A673 (cell line): ENCODE data around the gene SLC5A2.

Source experiments
- EZH2 ChIP-seq: fragments of 200-600 bp; sonication (generic); IDR thresholded peaks from 2 replicates; pipeline ENCODE4 v1.6.1; 2017; ENCODE audit warnings: borderline replicate concordance, low read depth, mild to moderate bottlenecking, mixed read lengths, antibody characterized with exemption, low read length; ENCODE audit not compliant: poor library complexity, severe bottlenecking
- TF ChIP-seq, protein P1 (sequence below): fragments of 300-800, 200-600 bp; sonication (generic); conservative IDR thresholded peaks from 2 replicates; pipeline ENCODE4 v1.5.1; 2017; ENCODE audit warnings: low read depth, mild to moderate bottlenecking, antibody characterized with exemption, low read length, moderate library complexity, mixed read lengths

- TF ChIP-seq, protein P1, sequence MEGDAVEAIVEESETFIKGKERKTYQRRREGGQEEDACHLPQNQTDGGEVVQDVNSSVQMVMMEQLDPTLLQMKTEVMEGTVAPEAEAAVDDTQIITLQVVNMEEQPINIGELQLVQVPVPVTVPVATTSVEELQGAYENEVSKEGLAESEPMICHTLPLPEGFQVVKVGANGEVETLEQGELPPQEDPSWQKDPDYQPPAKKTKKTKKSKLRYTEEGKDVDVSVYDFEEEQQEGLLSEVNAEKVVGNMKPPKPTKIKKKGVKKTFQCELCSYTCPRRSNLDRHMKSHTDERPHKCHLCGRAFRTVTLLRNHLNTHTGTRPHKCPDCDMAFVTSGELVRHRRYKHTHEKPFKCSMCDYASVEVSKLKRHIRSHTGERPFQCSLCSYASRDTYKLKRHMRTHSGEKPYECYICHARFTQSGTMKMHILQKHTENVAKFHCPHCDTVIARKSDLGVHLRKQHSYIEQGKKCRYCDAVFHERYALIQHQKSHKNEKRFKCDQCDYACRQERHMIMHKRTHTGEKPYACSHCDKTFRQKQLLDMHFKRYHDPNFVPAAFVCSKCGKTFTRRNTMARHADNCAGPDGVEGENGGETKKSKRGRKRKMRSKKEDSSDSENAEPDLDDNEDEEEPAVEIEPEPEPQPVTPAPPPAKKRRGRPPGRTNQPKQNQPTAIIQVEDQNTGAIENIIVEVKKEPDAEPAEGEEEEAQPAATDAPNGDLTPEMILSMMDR = no peak
- no peak for TF ChIP-seq EZH2
Measured at GRCh38 chr16:31459687-31460581, 23.0 kb upstream of the SLC5A2 start.
